HepG2 (cell line): ENCODE data around the gene PTGDR.
A peak's percentile ranks its signal among the peaks of the same experiment; 100 is the strongest.

ENCODE experiments used
- CSRNP2 ChIP-seq: sonication (generic); formaldehyde crosslinking; conservative IDR thresholded peaks from 2 replicates; pipeline ENCODE4 v1.8.0; 2022; ENCODE audit warnings: low read depth, missing genetic modification reagents
- CTCF ChIP-seq: sonication (generic); formaldehyde crosslinking; IDR thresholded peaks from 2 replicates; pipeline ENCODE4 v1.5.0; 2020; ENCODE audit warnings: mild to moderate bottlenecking, missing genetic modification reagents, moderate library complexity
- HMGA1 ChIP-seq: sonication (generic); formaldehyde crosslinking; conservative IDR thresholded peaks from 2 replicates; pipeline ENCODE4 v1.4.0; 2020; ENCODE audit warnings: missing genetic modification reagents
- MXI1 ChIP-seq: IDR thresholded peaks from 3 replicates; pipeline ENCODE4 v1.6.1; 2012; ENCODE audit warnings: low read depth, low read length, inconsistent platforms, borderline replicate concordance
- NONO ChIP-seq, 2 experiments: fragments of 450-650 bp in 1 of 2; sonication (generic) in 1 of 2; formaldehyde crosslinking in 1 of 2; IDR thresholded peaks in 1 of 2; conservative IDR thresholded peaks in 1 of 2; 2 replicates each; pipeline versions ENCODE4 v1.6.1 to v1.8.0; 2017 to 2022; ENCODE audit warnings: mild to moderate bottlenecking in 1 of 2, missing genetic modification reagents in 1 of 2, moderate library complexity in 1 of 2
- SNRNP70 ChIP-seq: fragments of 200-400 bp; formaldehyde crosslinking; IDR thresholded peaks from 2 replicates; pipeline ENCODE4 v1.6.1; 2017; ENCODE audit warnings: mild to moderate bottlenecking, low read depth, low read length, moderate library complexity
- ZBTB40 ChIP-seq, 2 experiments: fragments of 450-650 bp in 1 of 2; sonication (generic) in 1 of 2; formaldehyde crosslinking in 1 of 2; IDR thresholded peaks; 2 replicates each; pipeline versions ENCODE4 v1.6.1 to v1.8.0; 2016 to 2022; ENCODE audit warnings: antibody characterized with exemption in 1 of 2, mild to moderate bottlenecking in 1 of 2, missing genetic modification reagents in 1 of 2
- ZNF512 ChIP-seq: sonication (generic); formaldehyde crosslinking; IDR thresholded peaks from 2 replicates; pipeline ENCODE4 v1.4.0; 2020; ENCODE audit warnings: mild to moderate bottlenecking, missing genetic modification reagents

DNA sequence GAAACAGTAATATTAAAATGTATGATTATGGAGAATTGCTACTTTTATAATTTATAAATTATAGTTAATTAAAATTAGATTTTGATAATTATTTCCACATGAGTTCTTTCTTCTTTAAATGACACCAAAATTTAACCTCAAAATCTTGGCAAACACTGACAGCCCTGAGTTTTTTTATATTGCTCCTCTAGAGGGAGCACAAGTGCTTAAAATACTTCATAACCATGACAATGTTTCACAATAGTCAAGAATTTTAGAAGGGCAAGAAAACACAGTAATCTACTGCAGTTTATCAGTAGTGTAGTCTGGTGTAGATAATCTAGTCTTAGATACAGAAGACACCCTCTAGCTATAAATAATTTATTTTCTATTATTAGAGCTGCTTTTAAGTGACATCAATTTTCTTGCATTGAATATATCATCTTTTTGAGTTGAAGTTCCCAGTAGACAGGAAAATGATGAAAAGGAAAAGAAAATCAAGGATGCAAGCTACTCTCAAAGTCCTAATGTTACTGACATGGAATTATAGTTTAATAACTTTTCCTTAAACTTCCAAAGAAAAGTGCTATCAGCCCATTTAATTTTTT is 32.3 kb downstream of the PTGDR start:
- no peak for TF ChIP-seq CSRNP2
- peak; percentile 66 for TF ChIP-seq CTCF (CRISPR knock-in tag)
- TF ChIP-seq MXI1: no peak
- TF ChIP-seq ZBTB40 (IDR thresholded peaks at IDR 0.05): no peak
- TF ChIP-seq ZBTB40 (CRISPR knock-in tag; IDR thresholded peaks at IDR 0.05): no peak
- TF ChIP-seq ZNF512 (CRISPR knock-in tag): no peak
- no peak for TF ChIP-seq SNRNP70
- TF ChIP-seq NONO (IDR thresholded peaks at IDR 0.05): no peak
- TF ChIP-seq NONO (CRISPR knock-in tag; conservative IDR thresholded peaks at IDR 0.05): no peak
- no peak for TF ChIP-seq HMGA1 (CRISPR knock-in tag)
